ENCODE data around the gene OVOL2.
"Not testable (repeated sequence)": the region's sequence is repeated elsewhere in the genome, so short reads cannot be mapped to it uniquely, and the experiment has no call there.

The OVOL2 gene

GRCh38 chr20:18057101-18057993 lies at the start of gene OVOL2:
TSS of gene OVOL2 (minus strand) at chr20:18057916. CDS start at chr20:18057634, 282 bp downstream.
- peak within 1 kb of the TSS; percentile 70 for H3K4me3 ChIP-seq (ENCODE audit: low read length)
- no peak for TF ChIP-seq CTCF (IDR thresholded peaks at IDR 0.05; ENCODE audit: insufficient read depth, low read depth, low read length, missing control alignments)
- peak; percentile 98 for DNase-seq (ENCODE audit: low read depth)

GRCh38 chr20:18103497-18103896 lies 45.8 kb upstream of the OVOL2 start:
- no peak for TF ChIP-seq CTCF (IDR thresholded peaks at IDR 0.05; ENCODE audit: insufficient read depth, low read depth, low read length, missing control alignments)
- no peak for DNase-seq (ENCODE audit: low read depth)
- H3K4me3 ChIP-seq (ENCODE audit: low read length), result no peak overlapping the region

GRCh38 chr20:18101125-18101810 lies 43.6 kb upstream of the OVOL2 start:
- no peak for TF ChIP-seq CTCF (IDR thresholded peaks at IDR 0.05; ENCODE audit: insufficient read depth, low read depth, low read length, missing control alignments)
- no peak for DNase-seq (ENCODE audit: low read depth)

GRCh38 chr20:18100569-18100968 lies 42.9 kb upstream of the OVOL2 start:
- DNase-seq (ENCODE audit: low read depth); H3K4me3 ChIP-seq (ENCODE audit: low read length): not testable (repeated sequence)

More at GRCh38 chr20:18101125-18101810, 43.6 kb upstream of the OVOL2 start:
- no peak overlapping the region for H3K4me3 ChIP-seq (ENCODE audit: low read length)

GRCh38 chr20:18094191-18094590 lies 36.5 kb upstream of the OVOL2 start:
- no peak for TF ChIP-seq CTCF (IDR thresholded peaks at IDR 0.05; ENCODE audit: insufficient read depth, low read depth, low read length, missing control alignments)
- no peak overlapping the region for H3K4me3 ChIP-seq (ENCODE audit: low read length)
- DNase-seq (ENCODE audit: low read depth), result no peak

- no peak for DNase-seq (ENCODE audit: low read depth)
- TF ChIP-seq CTCF (IDR thresholded peaks at IDR 0.05; ENCODE audit: insufficient read depth, low read depth, low read length, missing control alignments), result no peak
- H3K4me3 ChIP-seq (ENCODE audit: low read length), result no peak overlapping the region
Measured at GRCh38 chr20:18093388-18093787, 35.7 kb upstream of the OVOL2 start.

GRCh38 chr20:18092890-18093289 lies 35.2 kb upstream of the OVOL2 start:
- no peak for TF ChIP-seq CTCF (IDR thresholded peaks at IDR 0.05; ENCODE audit: insufficient read depth, low read depth, low read length, missing control alignments)
- no peak for DNase-seq (ENCODE audit: low read depth)
- no peak overlapping the region for H3K4me3 ChIP-seq (ENCODE audit: low read length)

All from epithelial cell of esophagus (primary cell).